ENCODE data around the gene ESD. TPM values are rescaled to one million over a fixed set of nuclear protein-coding genes. Genes with fewer than 3 reads are reported as not detected.
A peak's percentile ranks its signal among the peaks of the same experiment; 100 is the strongest.

Gene ESD
- total RNA-seq, 4 donors from 2014 or later = 45.8 to 126 (median 78.0) TPM

GRCh38 chr13:46803586-46803985, 6.6 kb upstream of the ESD start:
- WGBS, 2 donors = 89 to 92% methylated on average over 4 to 5 of the region's 5 CpGs
- no peak overlapping the region for H3K4me3 ChIP-seq
- H3K27me3 ChIP-seq = no peaks in the 10 kb centered on the region
- H3K36me3 ChIP-seq = no peaks in the 10 kb centered on the region
- no peak for DNase-seq
- no peaks in the 10 kb centered on the region for H3K4me1 ChIP-seq
- TF ChIP-seq POLR2A (IDR thresholded peaks at IDR 0.05) (no peak), CTCF (IDR thresholded peaks at IDR 0.05) (no peak)
- intact Hi-C loops (cut with DNase I) = no loop called here
- H3K9me3 ChIP-seq = no peaks in the 10 kb centered on the region
- H3K27ac ChIP-seq = no peak overlapping the region

- no peaks in the 10 kb centered on the region for H3K27me3 ChIP-seq
- H3K36me3 ChIP-seq = no peaks in the 10 kb centered on the region
- H3K9me3 ChIP-seq = no peaks in the 10 kb centered on the region
- no peak overlapping the region for H3K27ac ChIP-seq
- H3K4me1 ChIP-seq = peaks cover 0 to 8% (median 3%) of the 10 kb centered on the region in 3 donors
- intact Hi-C loops (cut with DNase I) = no loop called here
- TF ChIP-seq POLR2A (IDR thresholded peaks at IDR 0.05) = no peak
- no peak for TF ChIP-seq CTCF (IDR thresholded peaks at IDR 0.05)
- no peak for DNase-seq
- WGBS, 2 donors = 21 to 50% methylated on average over 1 of the region's 1 CpG
- no peak overlapping the region for H3K4me3 ChIP-seq
Observed at GRCh38 chr13:46801858-46802257, 4.9 kb upstream of the ESD start.

- Histone ChIP-seq H3K4me1 (peaks cover 0 to 32% (median 20%) of the 10 kb centered on the region in 3 donors), H3K27me3 (no peaks in the 10 kb centered on the region), H3K27ac (no peak overlapping the region), H3K9me3 (no peaks in the 10 kb centered on the region), H3K36me3 (no peaks in the 10 kb centered on the region), H3K4me3 (no peak overlapping the region)
- no peak for DNase-seq
- intact Hi-C loops (cut with DNase I) = no loop called here
- 73 to 86% methylated on average over 4 of the region's 4 CpGs for WGBS, 2 donors
- TF ChIP-seq CTCF (IDR thresholded peaks at IDR 0.05) = no peak
- TF ChIP-seq POLR2A (IDR thresholded peaks at IDR 0.05) = no peak
Observed at GRCh38 chr13:46799139-46799538, 2.2 kb upstream of the ESD start.

GRCh38 chr13:46797501-46798237, 708 bp upstream of the ESD start:
- Histone ChIP-seq H3K4me1 (peaks cover 0 to 44% (median 20%) of the 10 kb centered on the region in 3 donors), H3K27me3 (no peaks in the 10 kb centered on the region), H3K9me3 (no peaks in the 10 kb centered on the region), H3K27ac (peak overlapping the region; percentile 82 to 94 (median 92)), H3K4me3 (peak overlapping the region; percentile 70 to 91 (median 84)), H3K36me3 (no peaks in the 10 kb centered on the region)
- intact Hi-C loops (cut with DNase I) = no loop called here
- WGBS, 2 donors = 46 to 49% methylated on average over 8 to 9 of the region's 9 CpGs
- TF ChIP-seq POLR2A (IDR thresholded peaks at IDR 0.05) = no peak
- TF ChIP-seq CTCF (IDR thresholded peaks at IDR 0.05) = no peak
- DNase-seq = no peak

- H3K4me1 ChIP-seq = peaks cover 0 to 48% (median 20%) of the 10 kb centered on the region in 3 donors
- peaks cover 0 to 7% (median 0%) of the 10 kb centered on the region in 3 donors for H3K36me3 ChIP-seq
- intact Hi-C loops (cut with DNase I) = no loop called here
- H3K27ac ChIP-seq = peak overlapping the region; percentile 82 to 94 (median 92)
- TF ChIP-seq POLR2A (IDR thresholded peaks at IDR 0.05) (no peak), CTCF (IDR thresholded peaks at IDR 0.05) (no peak)
- WGBS, 2 donors = 52 to 57% methylated on average over 5 of the region's 5 CpGs
- peak overlapping the region; percentile 70 to 91 (median 84) for H3K4me3 ChIP-seq
- no peaks in the 10 kb centered on the region for H3K27me3 ChIP-seq
- H3K9me3 ChIP-seq = no peaks in the 10 kb centered on the region
- DNase-seq = no peak
Observed at GRCh38 chr13:46796129-46796514, 839 bp downstream of the ESD start.
